Stimulated activated naive CD8-positive, alpha-beta T cell treated with anti-CD3 and anti-CD28 coated beads, Interleukin-15, amount 100 ng/mL, for 72 hours (primary cell): Measurements from ENCODE around the gene PSMG2.
A peak's percentile ranks its signal among the peaks of the same experiment; 100 is the strongest.

Source experiments
- ATAC-seq: fragments of 150-1000 bp; cut with Tn5 transposase; 2 replicates; pipeline ENCODE4 v1.10.0; 2021; ENCODE audit warnings: mild to moderate bottlenecking, moderate library complexity
- DNase-seq, 2 donors: peaks; one replicate each; pipeline ENCODE4 v3.0.0; 2021 to 2022
- H3K27ac Mint-ChIP-seq, 2 donors: one replicate each; pipeline ENCODE4 v1.8.0; 2022; ENCODE audit warnings: mild to moderate bottlenecking in 2 of 2, mixed read lengths in 2 of 2, moderate library complexity in 2 of 2
- H3K27me3 Mint-ChIP-seq: one replicate; pipeline ENCODE4 v1.8.0; 2022; ENCODE audit warnings: mixed read lengths
- H3K4me1 Mint-ChIP-seq: one replicate; pipeline ENCODE4 v1.8.0; 2022; ENCODE audit warnings: mild to moderate bottlenecking, mixed read lengths
- H3K4me3 Mint-ChIP-seq, 2 donors: one replicate each; pipeline ENCODE4 v1.8.0; 2022; ENCODE audit warnings: mild to moderate bottlenecking in 2 of 2, mixed read lengths in 2 of 2, moderate library complexity in 1 of 2
- H3K9me3 Mint-ChIP-seq, 2 donors: one replicate each; pipeline ENCODE4 v1.8.0; 2022; ENCODE audit warnings: mixed read lengths in 2 of 2

PSMG2 gene

GRCh38 chr18:12701161-12701560, 1.7 kb upstream of the PSMG2 start:
- DNase-seq: no peak
- peaks cover 46% of the 10 kb centered on the region for H3K4me1 Mint-ChIP-seq
- no peaks in the 10 kb centered on the region for H3K27me3 Mint-ChIP-seq
- ATAC-seq: no peak
- peak overlapping the region; percentile 97 to 100 for H3K4me3 Mint-ChIP-seq
- peak overlapping the region in 1 of 2 donors; percentile 100 for H3K27ac Mint-ChIP-seq
- no peaks in the 10 kb centered on the region for H3K9me3 Mint-ChIP-seq

GRCh38 chr18:12703096-12703567, 290 bp downstream of the PSMG2 start:
- H3K4me3 Mint-ChIP-seq: peak overlapping the region; percentile 97 to 100
- no peaks in the 10 kb centered on the region for H3K27me3 Mint-ChIP-seq
- peak; percentile 67 for ATAC-seq
- H3K9me3 Mint-ChIP-seq: no peaks in the 10 kb centered on the region
- peak overlapping the region; percentile 100 for H3K27ac Mint-ChIP-seq
- no peak for DNase-seq
- H3K4me1 Mint-ChIP-seq: peaks cover 46% of the 10 kb centered on the region

- no peak for DNase-seq
Measured at GRCh38 chr18:12703664-12704063, 822 bp downstream of the PSMG2 start.

GRCh38 chr18:12711446-12711845, 8.6 kb downstream of the PSMG2 start:
- Mint-ChIP-seq H3K4me3 (no peak overlapping the region), H3K4me1 (peaks cover 5% of the 10 kb centered on the region), H3K27me3 (no peaks in the 10 kb centered on the region), H3K9me3 (no peaks in the 10 kb centered on the region), H3K27ac (peak overlapping the region in 1 of 2 donors; percentile 63)
- no peak for DNase-seq
- no peak for ATAC-seq

More at GRCh38 chr18:12703664-12704063, 822 bp downstream of the PSMG2 start:
- peaks cover 46% of the 10 kb centered on the region for H3K4me1 Mint-ChIP-seq
- peak overlapping the region; percentile 97 to 100 for H3K4me3 Mint-ChIP-seq
- H3K27me3 Mint-ChIP-seq: no peaks in the 10 kb centered on the region
- H3K27ac Mint-ChIP-seq: peak overlapping the region; percentile 100
- no peaks in the 10 kb centered on the region for H3K9me3 Mint-ChIP-seq
- ATAC-seq: no peak

GRCh38 chr18:12721495-12722275, 18.8 kb downstream of the PSMG2 start:
- H3K27ac Mint-ChIP-seq: peak overlapping the region in 1 of 2 donors; percentile 4
- DNase-seq (no peak), ATAC-seq (no peak)
- no peaks in the 10 kb centered on the region for H3K9me3 Mint-ChIP-seq
- no peak overlapping the region for H3K4me3 Mint-ChIP-seq
- H3K4me1 Mint-ChIP-seq: peaks cover 9% of the 10 kb centered on the region
- H3K27me3 Mint-ChIP-seq: no peaks in the 10 kb centered on the region

- H3K9me3 Mint-ChIP-seq: no peaks in the 10 kb centered on the region
Measured at GRCh38 chr18:12722731-12723130, 19.9 kb downstream of the PSMG2 start.

GRCh38 chr18:12726331-12726730, 23.5 kb downstream of the PSMG2 start:
- DNase-seq (no peak), ATAC-seq (no peak)
- H3K27ac Mint-ChIP-seq: no peak overlapping the region
- H3K4me1 Mint-ChIP-seq: peaks cover 10% of the 10 kb centered on the region
- no peaks in the 10 kb centered on the region for H3K27me3 Mint-ChIP-seq
- no peak overlapping the region for H3K4me3 Mint-ChIP-seq
- H3K9me3 Mint-ChIP-seq: no peaks in the 10 kb centered on the region

More at GRCh38 chr18:12722731-12723130, 19.9 kb downstream of the PSMG2 start:
- Mint-ChIP-seq H3K4me3 (no peak overlapping the region), H3K27ac (no peak overlapping the region), H3K27me3 (no peaks in the 10 kb centered on the region), H3K4me1 (peaks cover 16% of the 10 kb centered on the region)
- no peak for DNase-seq
- ATAC-seq: no peak

- H3K4me1 Mint-ChIP-seq: peaks cover 10% of the 10 kb centered on the region
- no peak overlapping the region for H3K4me3 Mint-ChIP-seq
- peak overlapping the region in 1 of 2 donors; percentile 74 for H3K27ac Mint-ChIP-seq
Measured at GRCh38 chr18:12726774-12727550, 24.1 kb downstream of the PSMG2 start.

GRCh38 chr18:12737243-12737902, 34.5 kb downstream of the PSMG2 start:
- no peak for DNase-seq
- Mint-ChIP-seq H3K4me3 (no peak overlapping the region), H3K27me3 (no peaks in the 10 kb centered on the region), H3K27ac (peak overlapping the region in 1 of 2 donors; percentile 72), H3K4me1 (no peaks in the 10 kb centered on the region), H3K9me3 (no peaks in the 10 kb centered on the region)
- ATAC-seq: no peak

More at GRCh38 chr18:12726774-12727550, 24.1 kb downstream of the PSMG2 start:
- peak; percentile 70 for ATAC-seq
- H3K27me3 Mint-ChIP-seq: no peaks in the 10 kb centered on the region
- no peaks in the 10 kb centered on the region for H3K9me3 Mint-ChIP-seq
- DNase-seq: peak; percentile 52 to 66

- no peak overlapping the region for H3K4me3 Mint-ChIP-seq
Measured at GRCh38 chr18:12741351-12741750, 38.5 kb downstream of the PSMG2 start.

GRCh38 chr18:12742453-12742852, 39.6 kb downstream of the PSMG2 start:
- no peak overlapping the region for H3K4me3 Mint-ChIP-seq
- no peaks in the 10 kb centered on the region for H3K27me3 Mint-ChIP-seq
- H3K27ac Mint-ChIP-seq: no peak overlapping the region
- no peaks in the 10 kb centered on the region for H3K4me1 Mint-ChIP-seq
- DNase-seq (no peak), ATAC-seq (no peak)
- no peaks in the 10 kb centered on the region for H3K9me3 Mint-ChIP-seq

More at GRCh38 chr18:12741351-12741750, 38.5 kb downstream of the PSMG2 start:
- Mint-ChIP-seq H3K27ac (no peak overlapping the region), H3K27me3 (no peaks in the 10 kb centered on the region), H3K4me1 (no peaks in the 10 kb centered on the region), H3K9me3 (no peaks in the 10 kb centered on the region)
- DNase-seq (no peak), ATAC-seq (no peak)

- peaks cover 2% of the 10 kb centered on the region for H3K4me1 Mint-ChIP-seq
- H3K27ac Mint-ChIP-seq: no peak overlapping the region
- peaks cover 2% of the 10 kb centered on the region for H3K27me3 Mint-ChIP-seq
- H3K9me3 Mint-ChIP-seq: no peaks in the 10 kb centered on the region
- DNase-seq: no peak
- peak; percentile 74 for ATAC-seq
- H3K4me3 Mint-ChIP-seq: no peak overlapping the region
Measured at GRCh38 chr18:12744103-12744502, 41.3 kb downstream of the PSMG2 start.

GRCh38 chr18:12745095-12745795, 42.4 kb downstream of the PSMG2 start:
- Mint-ChIP-seq H3K4me3 (no peak overlapping the region), H3K27me3 (peaks cover 8% of the 10 kb centered on the region), H3K9me3 (no peaks in the 10 kb centered on the region), H3K4me1 (peaks cover 13% of the 10 kb centered on the region), H3K27ac (peak overlapping the region in 1 of 2 donors; percentile 16)
- no peak for DNase-seq
- ATAC-seq: no peak

- DNase-seq: no peak
- Mint-ChIP-seq H3K9me3 (no peaks in the 10 kb centered on the region), H3K27me3 (peaks cover 8% of the 10 kb centered on the region), H3K4me1 (peaks cover 22% of the 10 kb centered on the region), H3K4me3 (no peak overlapping the region), H3K27ac (no peak overlapping the region)
- ATAC-seq: no peak
Measured at GRCh38 chr18:12747530-12748315, 44.9 kb downstream of the PSMG2 start.
